OCI-LY3 (cell line): ENCODE data around the gene DACT1.
A peak's percentile ranks its signal among the peaks of the same experiment; 100 is the strongest.

Experiments used
- H2AFZ ChIP-seq: fragments of 200-600, 300-600 bp; shearing (Covaris generic); 2 replicates; pipeline ENCODE4 v1.6.0; 2014; ENCODE audit warnings: antibody characterized with exemption, low read depth, low read length
- H3K27ac ChIP-seq: fragments of 200-600, 300-600 bp; sonication (generic); 2 replicates; pipeline ENCODE4 v1.5.1; 2014; ENCODE audit warnings: mild to moderate bottlenecking, low read length, moderate library complexity, mixed read lengths
- H3K27me3 ChIP-seq: fragments of 200-600, 300-600 bp; sonication (generic); 2 replicates; pipeline ENCODE4 v1.6.1; 2014; ENCODE audit warnings: low read depth, low read length, mixed read lengths
- H3K36me3 ChIP-seq: fragments of 200-600, 300-600 bp; sonication (generic); replicated peaks from 2 replicates; pipeline ENCODE3; 2014; ENCODE audit warnings: low read depth, low read length, mixed read lengths
- H3K4me1 ChIP-seq: fragments of 300-600, 200-600 bp; sonication (generic); 2 replicates; pipeline ENCODE4 v1.6.1; 2014; ENCODE audit warnings: low read length, mixed read lengths
- H3K4me2 ChIP-seq: fragments of 200-600, 300-600 bp; sonication (generic); 2 replicates; pipeline ENCODE4 v1.6.1; 2014; ENCODE audit warnings: low read length, mixed read lengths
- H3K4me3 ChIP-seq: fragments of 300-600, 200-600 bp; sonication (generic); 2 replicates; pipeline ENCODE4 v1.5.1; 2014; ENCODE audit warnings: antibody characterized with exemption, mild to moderate bottlenecking, low read length, moderate library complexity
- H3K79me2 ChIP-seq: fragments of 300-600, 200-600 bp; shearing (Covaris generic); 2 replicates; pipeline ENCODE4 v1.6.1; 2014; ENCODE audit warnings: mild to moderate bottlenecking, low read length, mixed read lengths
- H3K9ac ChIP-seq: fragments of 300-600, 200-600 bp; shearing (Covaris generic); 2 replicates; pipeline ENCODE4 v1.6.0; 2014; ENCODE audit warnings: mild to moderate bottlenecking, low read length, moderate library complexity
- H3K9me3 ChIP-seq: fragments of 200-600, 300-600 bp; shearing (Covaris generic); 2 replicates; pipeline ENCODE4 v1.6.1; 2014; ENCODE audit warnings: low read length, mixed read lengths; ENCODE audit not compliant: insufficient read depth
- H4K20me1 ChIP-seq: fragments of 200-600, 300-600 bp; sonication (generic); 2 replicates; pipeline ENCODE4 v1.6.1; 2016; ENCODE audit warnings: low read length, mixed read lengths; ENCODE audit not compliant: insufficient read depth
- EZH2phosphoT487 ChIP-seq: fragments of 200-600 bp; shearing (Covaris generic); IDR thresholded peaks from 2 replicates; pipeline ENCODE4 v1.6.1; 2018; ENCODE audit warnings: antibody characterized with exemption, mixed run types, low read depth
- TF ChIP-seq, protein P1 (sequence below): fragments of 200-600, 300-600 bp; sonication (generic); IDR thresholded peaks from 2 replicates; pipeline ENCODE4 v1.5.1; 2014; ENCODE audit warnings: antibody characterized with exemption, low read length, low read depth

DACT1 gene

GRCh38 chr14:58625438-58625837, 12.3 kb upstream of the DACT1 start:
- Histone ChIP-seq H4K20me1 (no peaks in the 10 kb centered on the region), H3K27me3 (no peaks in the 10 kb centered on the region), H3K4me3 (no peak overlapping the region), H3K27ac (no peak overlapping the region), H3K36me3 (no peaks in the 10 kb centered on the region), H3K9me3 (no peaks in the 10 kb centered on the region), H3K79me2 (no peaks in the 10 kb centered on the region), H2AFZ (no peak overlapping the region), H3K9ac (no peak overlapping the region), H3K4me1 (peaks cover 20% of the 10 kb centered on the region), H3K4me2 (no peak overlapping the region)
- no peak for TF ChIP-seq EZH2phosphoT487
- TF ChIP-seq, protein P1, sequence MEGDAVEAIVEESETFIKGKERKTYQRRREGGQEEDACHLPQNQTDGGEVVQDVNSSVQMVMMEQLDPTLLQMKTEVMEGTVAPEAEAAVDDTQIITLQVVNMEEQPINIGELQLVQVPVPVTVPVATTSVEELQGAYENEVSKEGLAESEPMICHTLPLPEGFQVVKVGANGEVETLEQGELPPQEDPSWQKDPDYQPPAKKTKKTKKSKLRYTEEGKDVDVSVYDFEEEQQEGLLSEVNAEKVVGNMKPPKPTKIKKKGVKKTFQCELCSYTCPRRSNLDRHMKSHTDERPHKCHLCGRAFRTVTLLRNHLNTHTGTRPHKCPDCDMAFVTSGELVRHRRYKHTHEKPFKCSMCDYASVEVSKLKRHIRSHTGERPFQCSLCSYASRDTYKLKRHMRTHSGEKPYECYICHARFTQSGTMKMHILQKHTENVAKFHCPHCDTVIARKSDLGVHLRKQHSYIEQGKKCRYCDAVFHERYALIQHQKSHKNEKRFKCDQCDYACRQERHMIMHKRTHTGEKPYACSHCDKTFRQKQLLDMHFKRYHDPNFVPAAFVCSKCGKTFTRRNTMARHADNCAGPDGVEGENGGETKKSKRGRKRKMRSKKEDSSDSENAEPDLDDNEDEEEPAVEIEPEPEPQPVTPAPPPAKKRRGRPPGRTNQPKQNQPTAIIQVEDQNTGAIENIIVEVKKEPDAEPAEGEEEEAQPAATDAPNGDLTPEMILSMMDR = no peak

GRCh38 chr14:58626431-58626831, 11.3 kb upstream of the DACT1 start:
- TF ChIP-seq, protein P1 = no peak
- no peak for TF ChIP-seq EZH2phosphoT487
- Histone ChIP-seq H3K4me1 (peaks cover 17% of the 10 kb centered on the region), H3K9ac (no peak overlapping the region), H2AFZ (no peak overlapping the region), H3K79me2 (no peaks in the 10 kb centered on the region), H3K9me3 (no peaks in the 10 kb centered on the region), H4K20me1 (no peaks in the 10 kb centered on the region), H3K4me3 (no peak overlapping the region), H3K36me3 (no peaks in the 10 kb centered on the region), H3K4me2 (no peak overlapping the region), H3K27me3 (no peaks in the 10 kb centered on the region), H3K27ac (no peak overlapping the region)

DNA sequence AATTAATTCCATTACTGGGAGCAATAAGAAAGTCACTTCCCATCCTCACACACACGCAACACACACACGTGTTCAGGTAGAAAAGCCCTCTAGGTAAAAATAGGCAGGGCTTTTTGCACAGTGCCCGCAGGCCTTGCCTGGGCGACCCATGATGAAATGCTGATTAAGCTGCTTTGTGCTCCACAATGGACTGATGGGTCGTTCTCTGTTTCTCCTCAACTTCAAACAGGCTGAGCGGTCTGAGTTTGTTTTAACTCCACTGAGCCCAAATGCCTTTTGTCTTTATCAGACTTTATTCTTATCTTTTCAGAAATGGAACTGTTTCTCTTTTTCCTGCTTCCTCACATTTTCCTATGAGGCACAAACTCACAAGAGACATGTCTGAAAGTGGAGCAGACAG, 9.4 kb upstream of the DACT1 start:
- TF ChIP-seq EZH2phosphoT487 = no peak
- TF ChIP-seq, protein P1 = no peak
- Histone ChIP-seq H3K27me3 (no peaks in the 10 kb centered on the region), H3K79me2 (no peaks in the 10 kb centered on the region), H3K9me3 (no peaks in the 10 kb centered on the region), H3K4me2 (no peak overlapping the region), H3K36me3 (no peaks in the 10 kb centered on the region), H4K20me1 (no peaks in the 10 kb centered on the region), H3K27ac (no peak overlapping the region), H2AFZ (no peak overlapping the region), H3K4me3 (no peak overlapping the region), H3K9ac (no peak overlapping the region), H3K4me1 (peaks cover 17% of the 10 kb centered on the region)

- Histone ChIP-seq H4K20me1 (no peaks in the 10 kb centered on the region), H3K36me3 (no peaks in the 10 kb centered on the region), H3K4me2 (peak overlapping the region; percentile 13; the same call in 1 of the 2 replicates), H3K79me2 (no peaks in the 10 kb centered on the region), H2AFZ (peak overlapping the region; percentile 89), H3K4me1 (peaks cover 21% of the 10 kb centered on the region), H3K9ac (no peak overlapping the region), H3K4me3 (no peak overlapping the region), H3K27ac (peak overlapping the region; percentile 19; the same call in 1 of the 2 replicates), H3K9me3 (no peaks in the 10 kb centered on the region), H3K27me3 (no peaks in the 10 kb centered on the region)
- TF ChIP-seq, protein P1 = no peak
- TF ChIP-seq EZH2phosphoT487 = no peak
Measured at GRCh38 chr14:58629281-58629680, 8.5 kb upstream of the DACT1 start.
